SHP77 (cell line): ENCODE results near the gene SMIM24.
"Not testable (repeated sequence)": the region's sequence is repeated elsewhere in the genome, so short reads cannot be mapped to it uniquely, and the experiment has no call there.

ENCODE experiments used
- DNase-seq, 2 experiments: peaks; one replicate each; lab custom pipeline; 2025; lab: John Stamatoyannopoulos, UW

SMIM24 gene

DNA sequence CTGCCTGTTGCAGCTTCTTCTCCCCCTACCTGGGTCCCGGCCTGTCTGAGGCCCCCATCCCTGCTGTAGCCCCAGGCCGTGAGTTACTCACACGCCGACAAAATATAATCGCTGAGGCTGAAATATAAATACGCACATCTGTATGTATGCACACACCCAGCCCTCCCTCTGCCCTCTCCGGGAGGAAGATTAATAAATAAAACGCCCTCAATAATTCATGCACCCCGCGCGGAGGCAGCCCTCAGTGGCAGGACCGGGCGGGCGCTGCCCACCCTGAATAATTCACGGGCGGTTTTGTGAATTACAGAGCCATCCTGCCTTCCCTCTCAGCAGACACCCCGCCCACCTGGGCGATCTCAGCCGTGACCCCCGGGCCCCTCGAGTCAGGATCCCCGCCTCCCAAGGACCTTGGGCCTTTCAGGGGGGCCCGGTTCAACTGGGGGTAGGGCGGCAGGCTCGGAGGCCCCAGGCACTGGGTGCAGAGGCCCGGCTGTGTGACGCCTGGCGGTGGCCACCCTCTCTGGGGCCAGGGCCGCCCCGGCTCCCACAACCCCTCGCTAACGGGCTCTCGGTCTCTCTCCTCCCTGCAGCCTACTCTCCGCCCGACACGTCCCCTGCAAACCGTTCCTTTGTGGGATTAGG lies 24.2 kb downstream of the SMIM24 start:
- DNase-seq = no peak

DNA sequence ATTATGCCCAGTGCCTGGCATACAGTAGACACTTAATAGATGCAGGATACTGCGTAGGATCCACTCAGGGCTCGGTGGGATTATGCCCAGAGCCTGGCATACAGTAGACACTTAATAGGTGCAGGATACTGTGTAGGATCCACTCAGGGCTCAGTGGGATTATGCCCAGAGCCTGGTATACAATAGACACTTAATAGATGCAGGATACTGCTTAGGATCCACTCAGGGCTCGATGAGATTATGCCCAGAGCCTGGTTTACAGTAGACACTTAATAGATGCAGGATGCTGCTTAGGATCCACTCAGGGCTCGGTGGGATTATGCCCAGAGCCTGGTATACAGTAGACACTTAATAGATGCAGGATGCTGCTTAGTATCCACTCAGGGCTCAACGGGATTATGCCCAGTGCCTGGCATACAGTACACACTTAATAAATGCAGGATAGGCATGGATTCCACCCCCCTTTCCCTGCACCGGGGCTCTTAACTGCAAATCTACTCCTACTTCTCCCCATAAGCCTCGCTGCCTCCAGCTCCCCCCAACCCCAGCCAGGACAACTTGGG lies 24.9 kb downstream of the SMIM24 start:
- DNase-seq = no peak

DNA sequence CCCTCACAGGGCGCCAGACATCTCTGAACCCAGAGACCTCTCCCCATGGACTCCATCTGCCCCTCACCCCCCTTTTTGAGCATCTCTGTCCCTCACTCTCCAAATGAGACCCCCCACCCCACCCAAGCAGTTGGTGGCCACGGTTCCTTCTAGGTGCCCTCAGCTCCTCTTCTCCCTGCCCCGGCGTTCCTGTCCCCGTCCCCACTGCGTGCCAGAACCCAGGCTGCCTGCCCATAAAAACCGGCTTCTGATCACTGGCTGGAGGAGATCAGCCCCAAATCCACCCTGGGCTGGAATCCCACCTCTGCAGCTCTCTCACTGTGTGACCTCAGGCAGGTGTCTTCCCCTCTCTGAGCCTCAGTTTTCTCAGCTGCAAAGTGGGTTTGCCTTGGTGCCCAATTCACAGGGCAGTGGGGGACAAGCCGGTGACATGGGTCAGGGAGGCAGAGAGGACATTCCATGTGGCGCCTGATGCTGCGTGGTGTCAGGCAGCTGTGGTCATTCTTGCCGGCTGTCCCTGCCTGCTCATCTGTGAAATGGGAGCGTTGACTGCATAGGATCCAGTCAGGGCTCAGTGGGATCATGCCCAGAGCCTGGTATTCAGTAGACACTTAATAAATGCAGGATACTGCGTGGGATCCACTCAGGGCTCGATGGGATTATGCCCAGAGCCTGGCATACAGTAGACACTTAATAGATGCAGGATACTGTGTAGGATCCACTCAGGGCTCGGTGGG lies 25.5 kb downstream of the SMIM24 start:
- DNase-seq = no peak

DNA sequence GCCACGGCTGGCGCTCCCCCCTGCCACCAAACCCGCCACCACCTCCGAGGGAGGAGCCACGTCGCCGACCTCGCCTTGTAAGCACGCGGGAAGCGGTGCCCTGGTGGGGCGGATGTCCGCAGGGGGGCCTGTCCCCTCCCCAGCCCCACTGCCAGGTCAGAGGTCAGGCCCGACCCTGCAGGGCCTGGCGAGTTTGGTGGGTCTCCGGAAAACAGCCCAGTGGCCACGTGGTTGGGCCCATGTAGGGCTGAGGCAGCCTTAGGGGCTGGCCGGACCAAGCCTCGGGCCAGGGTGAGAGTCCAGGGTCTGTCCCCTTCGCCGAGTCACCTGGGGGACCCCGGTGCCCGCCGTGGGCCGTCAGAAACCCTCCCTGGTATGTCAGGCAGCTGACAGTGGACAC lies 26.5 kb downstream of the SMIM24 start:
- DNase-seq = no peak

DNA sequence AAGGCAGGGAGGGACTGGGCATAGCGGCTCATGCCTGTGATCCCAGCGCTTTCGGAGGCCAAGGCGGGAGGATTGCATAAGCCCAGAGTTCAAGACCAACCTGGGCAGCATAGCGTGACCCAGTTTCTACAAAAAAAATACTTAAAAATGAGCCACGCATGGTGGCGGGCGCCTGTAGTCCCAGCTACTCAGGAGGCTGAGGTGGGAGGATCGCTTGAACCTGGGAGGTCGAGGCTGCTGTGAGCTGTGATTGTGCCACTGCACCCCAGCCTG lies 27.4 kb downstream of the SMIM24 start:
- DNase-seq = not testable (repeated sequence)

DNA sequence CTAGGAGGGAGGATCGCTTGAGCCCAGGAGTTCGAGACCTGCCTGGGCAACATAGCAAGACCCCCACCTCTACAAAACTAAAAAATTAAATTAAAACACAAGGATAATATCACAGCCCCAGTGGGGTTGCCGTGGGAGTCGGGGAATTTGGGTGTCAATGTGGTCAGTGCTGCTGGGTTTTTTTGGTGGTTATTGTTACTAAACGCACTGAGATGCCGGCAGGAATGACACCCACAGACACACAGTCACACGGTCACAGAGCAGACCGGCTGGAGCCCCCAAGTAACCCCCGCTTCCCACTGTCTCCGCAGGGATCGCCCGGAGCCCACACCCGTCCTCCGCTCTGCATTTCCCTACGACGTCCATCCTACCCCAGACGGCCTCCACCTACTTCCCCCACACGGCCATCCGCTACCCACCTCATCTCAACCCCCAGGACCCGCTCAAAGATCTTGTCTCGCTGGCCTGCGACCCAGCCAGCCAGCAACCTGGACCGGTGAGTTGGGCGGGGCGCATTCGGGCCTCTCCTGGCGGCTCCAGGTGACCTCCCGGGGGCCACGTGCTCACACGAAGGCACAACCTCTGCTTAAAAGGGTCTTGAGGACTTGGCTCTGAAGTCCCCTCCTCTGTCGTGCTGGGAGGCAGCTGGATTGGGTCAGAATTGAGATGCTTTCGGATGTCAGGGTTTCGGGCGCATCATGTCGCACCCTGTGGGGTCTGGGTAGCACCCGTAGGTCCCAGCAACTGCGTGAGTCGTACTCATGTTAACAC lies 28.0 kb downstream of the SMIM24 start:
- no peak for DNase-seq

DNA sequence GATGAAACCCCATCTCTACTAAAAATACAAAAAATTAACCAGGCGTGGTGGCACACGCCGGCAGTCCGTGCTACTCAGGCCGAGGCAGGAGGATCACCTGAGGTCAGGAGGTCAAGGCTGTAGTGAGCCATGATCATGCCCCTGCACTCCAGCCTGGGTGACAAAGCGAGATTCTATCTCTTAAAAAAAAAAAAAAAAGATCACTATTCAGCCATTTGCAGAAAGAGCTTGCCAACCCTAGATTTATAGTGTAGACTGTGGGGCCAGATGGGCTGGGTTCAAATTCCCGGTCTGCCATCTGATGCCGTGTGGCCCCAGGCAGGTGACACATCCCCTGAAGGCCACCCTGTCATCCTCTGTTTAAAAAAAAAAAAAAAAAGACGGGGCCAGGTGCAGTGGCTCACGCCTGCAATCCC lies 28.9 kb downstream of the SMIM24 start:
- no peak for DNase-seq

DNA sequence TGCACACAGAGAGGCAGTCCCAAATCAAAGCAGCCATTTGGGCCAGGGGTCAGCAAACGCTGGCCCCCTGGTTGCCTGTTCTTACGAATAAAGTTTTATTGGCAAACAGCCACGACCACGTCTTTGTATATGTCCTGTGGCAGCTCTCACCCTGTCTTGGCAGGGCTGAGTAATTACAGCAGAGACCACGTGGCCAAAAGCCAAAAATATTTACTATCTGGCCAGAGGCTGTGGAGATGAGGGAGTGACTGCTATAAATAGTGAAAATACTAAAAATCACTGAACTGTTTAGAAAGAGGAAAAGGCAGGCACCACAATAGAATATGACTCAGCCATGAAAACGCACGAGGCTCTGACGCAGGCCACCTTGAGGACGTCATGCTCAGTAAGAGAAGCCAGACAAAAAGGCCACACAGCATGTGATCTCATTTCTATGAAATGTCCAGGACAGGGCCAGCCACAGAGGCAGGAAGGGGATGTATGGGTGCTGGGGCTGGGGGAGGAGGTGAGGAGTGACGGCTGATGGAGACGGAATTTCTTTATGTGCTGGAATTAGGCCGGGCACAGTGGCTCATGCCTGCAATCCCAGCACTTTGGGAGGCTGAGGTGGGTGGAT lies 29.4 kb downstream of the SMIM24 start:
- DNase-seq = no peak

DNA sequence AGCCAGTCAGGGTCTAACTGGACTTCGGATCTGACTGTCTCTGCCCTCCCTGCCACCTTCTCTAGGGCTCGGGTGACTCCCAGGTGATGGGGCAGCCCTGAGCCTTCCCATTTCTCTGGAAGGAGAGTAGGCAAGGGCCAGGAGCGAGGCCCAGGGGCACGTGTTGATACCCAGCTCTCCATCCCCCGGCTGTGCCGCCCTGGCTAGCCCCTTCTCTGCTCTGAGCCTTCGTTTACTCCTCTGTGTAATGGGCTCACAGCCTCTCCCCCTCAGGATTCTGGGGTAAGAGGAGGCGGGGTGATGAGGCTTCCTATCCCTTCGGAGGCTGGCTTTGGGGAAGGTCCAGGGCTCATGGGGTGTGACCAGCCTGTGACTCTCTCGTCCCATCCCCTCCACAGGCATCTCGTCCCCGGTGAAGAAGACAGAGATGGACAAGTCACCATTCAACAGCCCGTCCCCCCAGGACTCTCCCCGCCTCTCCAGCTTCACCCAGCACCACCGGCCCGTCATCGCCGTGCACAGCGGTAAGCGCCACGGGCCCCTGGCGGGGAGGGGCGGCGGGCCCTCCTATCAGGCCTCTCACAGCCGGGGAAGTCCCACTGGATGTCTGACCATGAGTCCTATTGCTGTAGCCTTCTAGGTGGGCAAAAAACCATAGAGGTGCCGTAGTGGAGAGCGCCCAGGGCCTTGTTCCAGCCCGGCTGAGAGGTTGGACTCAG lies 31.6 kb downstream of the SMIM24 start:
- no peak for DNase-seq

DNA sequence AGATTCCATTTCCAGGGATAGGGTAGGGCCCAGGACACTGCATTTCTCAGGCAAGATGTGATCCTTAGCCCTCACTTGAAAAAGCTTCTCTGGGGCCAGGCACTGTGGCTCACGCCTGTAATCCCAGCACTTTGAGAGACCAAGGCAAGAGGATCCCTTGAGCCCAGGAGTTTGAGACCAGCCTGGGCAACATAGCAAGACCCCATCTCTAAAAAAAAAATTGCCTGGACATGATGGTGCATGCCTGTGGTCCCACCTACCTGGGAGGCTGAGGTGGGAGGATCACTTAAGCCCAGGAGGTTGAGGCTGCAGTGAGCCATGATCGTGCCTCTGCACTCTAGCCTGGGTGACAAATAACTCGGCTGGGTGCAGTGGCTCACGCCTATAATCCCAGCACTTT lies 33.7 kb downstream of the SMIM24 start:
- DNase-seq = not testable (repeated sequence)

DNA sequence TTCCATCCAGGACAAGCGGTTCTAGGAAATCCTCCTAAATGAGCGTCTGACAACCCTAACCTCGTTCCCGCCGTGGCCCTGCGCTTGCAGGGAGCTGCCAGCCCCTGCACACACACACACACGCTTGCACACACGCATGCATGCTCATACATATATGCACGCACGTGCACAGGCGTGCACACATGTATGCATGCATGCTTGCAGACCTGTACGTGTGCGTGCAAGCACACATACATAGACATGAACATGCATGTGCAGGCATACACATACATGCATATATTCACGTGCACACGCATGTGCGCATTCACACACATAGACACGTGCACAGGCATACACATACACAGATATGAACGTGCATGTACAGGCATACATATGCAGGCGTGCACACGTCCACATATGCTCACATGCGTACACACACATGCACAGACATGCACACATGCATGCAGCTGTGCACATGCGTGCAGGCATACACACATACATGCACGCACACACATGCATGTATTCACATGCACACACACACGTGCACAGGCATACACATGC lies 35.6 kb downstream of the SMIM24 start:
- no peak for DNase-seq

DNA sequence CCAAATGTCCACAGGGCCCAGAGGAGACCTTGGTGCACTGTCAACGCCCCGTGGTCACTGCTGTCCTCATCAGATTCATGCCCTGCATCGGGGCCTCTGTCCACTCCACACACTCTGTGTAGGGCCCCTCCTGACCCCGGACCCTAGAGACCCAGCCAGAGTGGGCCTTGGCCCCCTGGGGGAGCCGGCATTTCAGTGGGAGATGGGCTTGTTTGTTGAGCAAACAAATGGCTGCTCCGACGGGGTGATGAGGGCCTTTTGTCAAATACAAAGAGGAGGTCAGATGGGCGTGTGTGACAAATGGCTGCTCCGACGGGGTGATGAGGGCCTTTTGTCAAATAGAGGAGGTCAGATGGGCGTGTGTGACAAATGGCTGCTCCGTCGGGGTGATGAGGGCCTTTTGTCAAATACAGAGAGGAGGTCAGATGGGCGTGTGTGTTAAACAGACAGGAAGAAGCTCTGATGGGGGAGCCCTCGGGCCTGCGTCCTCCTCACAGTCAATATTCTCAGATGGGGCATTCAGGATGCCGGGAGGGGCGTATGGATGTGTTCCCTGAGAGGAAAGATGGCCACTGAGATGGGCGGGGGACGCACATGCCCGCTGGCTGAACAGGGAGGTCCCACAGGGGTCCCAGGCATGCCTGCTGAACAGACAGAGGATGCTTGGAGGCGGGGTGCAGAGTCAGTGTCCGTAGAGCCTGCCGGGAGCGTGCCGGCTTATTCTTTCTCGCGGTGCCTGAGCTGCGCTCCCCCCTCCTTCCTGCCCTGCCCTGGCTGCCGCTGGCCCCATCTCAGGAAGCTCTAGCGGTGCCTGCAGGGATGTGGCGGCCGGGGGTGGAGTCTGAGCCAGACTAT lies 36.3 kb downstream of the SMIM24 start:
- DNase-seq = no peak

DNA sequence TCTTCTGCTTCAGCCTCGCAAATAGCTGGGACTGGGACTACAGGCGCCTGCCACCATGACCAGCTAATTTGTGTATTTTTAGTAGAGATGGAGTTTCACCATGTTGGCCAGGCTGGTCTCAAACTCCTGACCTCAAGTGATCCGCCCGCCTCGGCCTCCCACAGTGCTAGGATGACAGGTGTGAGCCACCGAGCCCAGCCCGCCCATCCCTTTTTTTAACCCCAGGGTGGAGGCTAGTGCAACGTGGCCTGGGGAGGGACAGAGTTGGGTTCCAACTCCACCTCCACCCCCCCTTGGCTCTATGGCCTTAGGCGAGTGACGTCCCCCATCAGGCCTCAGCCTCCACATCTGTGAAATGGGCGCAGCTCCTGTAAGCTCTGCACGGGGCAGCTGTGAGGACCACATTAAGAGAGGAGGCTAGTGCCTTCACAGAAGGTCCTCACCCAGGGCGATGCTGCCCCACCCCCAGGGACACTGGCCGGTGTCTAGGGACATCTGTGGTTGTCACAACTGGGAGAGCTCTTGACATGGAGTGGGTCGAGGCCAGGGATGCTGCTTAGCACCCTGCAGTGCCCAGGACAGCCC lies 37.7 kb downstream of the SMIM24 start:
- no peak for DNase-seq

DNA sequence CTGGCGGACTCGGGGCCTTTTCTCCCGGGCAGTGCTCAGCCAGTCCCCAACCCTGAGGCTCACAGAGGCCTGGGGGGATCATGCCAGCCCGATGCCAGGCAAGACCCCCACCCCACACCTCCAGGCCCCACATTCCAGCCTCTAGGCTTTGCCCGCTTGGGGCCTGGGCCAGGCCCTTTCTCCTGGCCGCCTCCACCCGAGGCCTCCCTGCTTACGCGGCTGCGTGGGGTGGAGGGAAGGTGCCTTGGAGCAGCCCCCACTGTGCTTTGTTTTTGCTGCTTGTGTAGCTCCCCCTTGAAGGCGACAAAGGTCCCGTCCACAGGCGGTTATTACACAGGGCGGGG lies 38.4 kb downstream of the SMIM24 start:
- DNase-seq = no peak

DNA sequence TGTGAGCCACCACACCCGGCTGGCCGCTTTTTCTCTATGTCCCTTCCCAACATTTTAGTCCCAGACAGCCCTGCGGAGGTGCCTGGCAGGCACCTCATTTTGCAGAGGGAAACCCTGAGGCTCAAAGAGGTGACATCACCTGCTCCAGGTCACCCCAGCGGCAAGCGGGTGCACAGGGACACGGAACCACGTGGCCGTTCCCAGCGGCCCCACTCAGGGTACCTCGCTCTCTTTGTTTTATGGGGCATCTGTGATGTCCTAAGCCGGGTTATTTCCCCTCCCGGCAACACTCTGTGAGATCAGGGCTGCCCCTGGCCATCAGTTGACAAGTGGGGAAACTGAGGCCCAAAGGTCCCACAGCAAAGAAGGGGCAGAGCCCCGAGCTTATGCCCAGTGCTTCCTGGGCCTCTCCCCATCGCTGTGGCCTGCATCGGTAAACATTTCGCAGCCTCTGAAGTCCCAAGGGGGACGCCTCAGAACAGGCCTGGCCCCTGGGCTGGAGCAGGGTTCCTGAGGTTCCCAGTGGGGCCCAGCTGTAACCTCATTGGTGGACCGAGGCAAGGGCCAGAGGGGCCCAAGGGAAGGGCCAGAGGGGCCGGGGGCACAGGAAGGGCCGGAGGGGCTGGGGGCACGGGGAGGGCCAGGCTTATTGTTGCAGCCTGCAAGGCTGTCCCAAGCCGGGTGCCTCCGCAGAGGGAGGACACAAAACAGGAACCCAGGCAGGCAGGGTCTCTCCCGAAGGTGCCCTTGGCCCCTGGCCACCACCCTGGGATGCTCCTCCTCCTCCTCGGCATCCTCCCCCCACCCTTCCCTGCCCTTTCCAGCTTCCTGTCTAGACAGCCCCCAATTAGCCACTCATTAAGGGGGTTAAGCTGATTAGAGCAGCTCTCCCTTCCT lies 39.0 kb downstream of the SMIM24 start:
- DNase-seq = no peak

DNA sequence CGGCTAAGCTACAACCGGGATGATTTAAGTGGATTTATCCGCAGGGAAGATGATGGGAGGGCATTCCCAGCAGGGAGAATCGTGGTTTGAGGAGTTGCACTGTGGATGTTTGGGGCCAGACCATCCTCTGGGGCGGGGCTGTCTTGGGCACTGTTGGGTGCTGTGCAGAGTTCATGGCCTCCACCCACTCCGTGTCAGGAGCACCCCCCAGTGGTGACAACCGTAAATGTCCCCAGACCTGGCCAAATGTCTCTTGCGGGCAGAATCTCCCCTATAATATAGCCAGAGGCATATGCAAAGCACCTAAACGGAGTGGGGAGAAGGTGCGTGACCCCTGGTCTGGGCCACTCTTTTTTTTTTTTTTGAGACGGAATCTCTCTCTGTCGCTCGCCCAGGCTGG lies 40.2 kb downstream of the SMIM24 start:
- DNase-seq = peak; percentile 30 to 41

DNA sequence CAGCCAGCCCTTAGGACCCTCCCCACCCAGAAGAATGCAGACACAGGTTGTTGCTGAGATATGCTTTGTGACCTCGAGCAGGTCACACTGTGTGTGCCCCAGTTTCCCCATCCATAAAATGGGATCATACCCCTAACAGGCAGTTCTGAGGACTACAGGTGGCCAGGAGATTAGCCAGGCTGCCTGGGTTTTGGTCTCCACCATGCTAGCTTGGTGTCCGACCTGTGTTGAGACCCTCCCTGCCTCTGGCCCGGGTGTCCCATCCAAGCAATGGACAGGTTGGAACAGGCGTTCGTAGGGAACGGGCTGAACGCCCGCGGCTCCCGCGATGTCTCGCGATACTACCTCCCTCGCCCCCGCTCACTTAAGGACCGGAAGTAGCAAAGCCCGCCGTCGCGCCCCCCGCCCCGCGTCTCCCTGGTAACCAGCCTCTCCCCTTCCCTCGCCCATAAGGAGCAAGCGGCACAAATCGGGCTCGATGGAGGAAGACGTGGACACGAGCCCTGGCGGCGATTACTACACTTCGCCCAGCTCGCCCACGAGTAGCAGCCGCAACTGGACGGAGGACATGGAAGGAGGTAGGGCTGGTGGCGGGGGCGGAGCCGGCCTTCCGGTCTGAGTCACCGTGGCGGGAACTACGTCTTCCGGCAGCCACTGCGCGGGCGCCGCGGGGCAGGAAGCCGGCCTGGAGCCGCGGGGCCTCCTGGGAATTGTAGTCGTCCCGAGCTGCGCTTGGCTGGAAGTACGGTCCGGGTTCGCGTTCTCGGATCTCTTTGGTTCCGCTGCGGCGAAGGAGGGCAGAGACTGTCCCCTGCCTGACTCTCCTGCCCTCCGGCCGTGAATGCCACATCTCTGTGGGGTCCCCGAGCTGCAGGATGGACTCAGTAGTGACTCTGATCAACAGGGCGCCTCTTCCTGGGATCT lies 45.4 kb downstream of the SMIM24 start:
- DNase-seq = peak; percentile 86 to 93
